WTC11 (cell line): ENCODE data around the gene HCFC1. TPM values are rescaled to one million over a fixed set of nuclear protein-coding genes. Genes with fewer than 3 reads are reported as not detected.

Experiments
- ATAC-seq: fragments of 200-7000 bp; cut with Tn5 transposase; 2 replicates; pipeline ENCODE4 v1.10.0; 2021; ENCODE audit warnings: mild to moderate bottlenecking, moderate library complexity
- CTCF ChIA-PET: fragments of 300-600 bp; sonication (Branson Sonifier 250); formaldehyde crosslinking; loops from one replicate; lab custom pipeline; 2021; ENCODE audit warnings: antibody characterized with exemption; lab: Charles Lee
- POLR2A ChIA-PET: fragments of 350-600 bp; sonication (Branson Sonifier 250); formaldehyde crosslinking; loops from one replicate; lab custom pipeline; 2021; ENCODE audit warnings: antibody characterized with exemption; lab: Charles Lee
- DNase-seq: peaks from one replicate; pipeline ENCODE4 v3.0.0; 2021; ENCODE audit warnings: low spot score
- H3K27ac Mint-ChIP-seq: 2 replicates; pipeline ENCODE4 v1.8.0; 2021; ENCODE audit warnings: mixed read lengths
- H3K27me3 Mint-ChIP-seq: 2 replicates; pipeline ENCODE4 v1.8.0; 2021; ENCODE audit warnings: low read depth, mild to moderate bottlenecking, moderate library complexity, mixed read lengths
- H3K36me3 Mint-ChIP-seq: 2 replicates; pipeline ENCODE4 v1.8.0; 2021; ENCODE audit warnings: mixed read lengths
- H3K4me1 Mint-ChIP-seq: 2 replicates; pipeline ENCODE4 v1.8.0; 2022; ENCODE audit warnings: mixed read lengths
- H3K4me3 Mint-ChIP-seq: 2 replicates; pipeline ENCODE4 v1.8.0; 2021; ENCODE audit warnings: mild to moderate bottlenecking, moderate library complexity, mixed read lengths
- H3K9me3 Mint-ChIP-seq: 2 replicates; pipeline ENCODE4 v1.8.0; 2021; ENCODE audit warnings: mixed read lengths
- AR ChIP-seq: fragments of 250-450 bp; sonication (Bioruptor Pico); IDR thresholded peaks from 2 replicates; pipeline ENCODE4 v1.9.0; 2021; ENCODE audit warnings: mild to moderate bottlenecking
- E2F4 ChIP-seq: sonication (generic); formaldehyde crosslinking; IDR thresholded peaks from 2 replicates; pipeline ENCODE4 v1.8.1; 2022; ENCODE audit warnings: low read depth, mild to moderate bottlenecking, moderate library complexity, missing genetic modification reagents, borderline replicate concordance
- FOXP4 ChIP-seq: sonication (generic); formaldehyde crosslinking; IDR thresholded peaks from 2 replicates; pipeline ENCODE4 v1.8.0; 2022; ENCODE audit warnings: mild to moderate bottlenecking, missing genetic modification reagents
- GABPB1 ChIP-seq: sonication (generic); formaldehyde crosslinking; IDR thresholded peaks from 2 replicates; pipeline ENCODE4 v1.8.1; 2023; ENCODE audit warnings: mild to moderate bottlenecking, missing genetic modification reagents
- MXD4 ChIP-seq: fragments of 250-450 bp; sonication (Bioruptor Pico); IDR thresholded peaks from 2 replicates; pipeline ENCODE4 v1.8.0; 2021; ENCODE audit warnings: mild to moderate bottlenecking, moderate library complexity, borderline replicate concordance
- OVOL2 ChIP-seq: fragments of 250-450 bp; sonication (Bioruptor Pico); IDR thresholded peaks from 2 replicates; pipeline ENCODE4 v1.9.0; 2021; ENCODE audit warnings: mild to moderate bottlenecking, borderline replicate concordance
- RORB ChIP-seq: fragments of 250-450 bp; sonication (Bioruptor Pico); IDR thresholded peaks from 2 replicates; pipeline ENCODE4 v1.9.0; 2021; ENCODE audit warnings: mild to moderate bottlenecking
- TP53 ChIP-seq: sonication (generic); formaldehyde crosslinking; IDR thresholded peaks from 2 replicates; pipeline ENCODE4 v1.8.1; 2023; ENCODE audit warnings: mild to moderate bottlenecking, missing genetic modification reagents
- ZBTB21 ChIP-seq: sonication (generic); formaldehyde crosslinking; IDR thresholded peaks from 2 replicates; pipeline ENCODE4 v1.8.1; 2023; ENCODE audit warnings: mild to moderate bottlenecking, missing genetic modification reagents, borderline replicate concordance
- ZNF396 ChIP-seq: fragments of 250-450 bp; sonication (Bioruptor Pico); IDR thresholded peaks from 2 replicates; pipeline ENCODE4 v1.8.0; 2021; ENCODE audit warnings: mild to moderate bottlenecking, moderate library complexity, borderline replicate concordance
- ZNF671 ChIP-seq: fragments of 250-450 bp; sonication (Bioruptor Pico); IDR thresholded peaks from 2 replicates; pipeline ENCODE4 v1.8.0; 2021; ENCODE audit warnings: mild to moderate bottlenecking
- total RNA-seq: library from RNA; stranded (reverse); gene quantifications from 3 replicates; pipeline ENCODE4 v1.2.3, GENCODE V29; 2021
- TF ChIP-seq, protein P1 (sequence below): sonication (generic); formaldehyde crosslinking; conservative IDR thresholded peaks from 2 replicates; pipeline ENCODE4 v1.8.1; 2023; ENCODE audit warnings: mild to moderate bottlenecking, low read depth, missing genetic modification reagents, moderate library complexity
- TF ChIP-seq, protein P2 (sequence below): sonication (generic); formaldehyde crosslinking; IDR thresholded peaks from 2 replicates; pipeline ENCODE4 v1.8.0; 2023; ENCODE audit warnings: mild to moderate bottlenecking, missing genetic modification reagents
- TF ChIP-seq, protein P3 (sequence below): fragments of 200-600 bp; IDR thresholded peaks from 2 replicates; pipeline ENCODE4 v1.8.0; 2022; ENCODE audit warnings: antibody characterized with exemption

HCFC1 gene
- total RNA-seq, 1 experiment from 2014 or later: 130 TPM

DNA sequence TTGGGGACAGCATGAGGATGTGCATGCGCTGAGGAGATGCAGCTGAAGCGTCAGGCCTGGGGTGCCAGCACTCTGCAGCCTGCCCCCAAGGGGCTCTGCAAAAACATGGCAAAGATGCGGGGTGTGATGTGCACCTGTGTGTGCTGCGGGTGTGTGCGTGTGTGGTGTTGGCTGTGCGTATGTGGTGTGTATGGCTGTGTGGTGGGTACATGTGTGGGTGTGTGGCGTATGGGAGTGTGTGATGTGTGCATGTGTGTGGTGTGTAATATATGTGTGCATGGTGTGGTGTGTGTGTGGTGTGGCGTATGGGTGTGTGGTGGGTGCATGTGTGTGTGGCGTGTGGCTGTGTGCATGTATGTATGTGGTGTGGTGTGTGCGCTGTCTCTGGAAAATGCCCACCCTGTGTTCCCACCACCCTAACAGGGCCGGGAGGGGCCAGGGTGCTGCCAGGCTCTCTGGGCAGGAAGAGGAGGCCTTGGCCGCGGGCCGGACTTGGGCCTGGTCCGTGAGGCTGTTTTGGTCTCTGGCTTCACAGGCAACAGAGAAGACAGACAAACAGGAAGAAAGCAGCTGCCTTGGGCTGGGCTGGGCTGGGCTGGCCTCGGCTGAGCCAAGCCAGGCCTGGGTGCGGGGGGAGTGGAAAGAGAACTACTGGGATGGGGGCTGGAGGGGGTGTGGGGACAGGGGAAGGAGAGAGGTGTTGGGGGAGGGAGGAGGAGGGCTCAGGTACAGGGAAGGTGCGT is 68.2 kb downstream of the HCFC1 start (continued):
- TF ChIP-seq, protein P1, sequence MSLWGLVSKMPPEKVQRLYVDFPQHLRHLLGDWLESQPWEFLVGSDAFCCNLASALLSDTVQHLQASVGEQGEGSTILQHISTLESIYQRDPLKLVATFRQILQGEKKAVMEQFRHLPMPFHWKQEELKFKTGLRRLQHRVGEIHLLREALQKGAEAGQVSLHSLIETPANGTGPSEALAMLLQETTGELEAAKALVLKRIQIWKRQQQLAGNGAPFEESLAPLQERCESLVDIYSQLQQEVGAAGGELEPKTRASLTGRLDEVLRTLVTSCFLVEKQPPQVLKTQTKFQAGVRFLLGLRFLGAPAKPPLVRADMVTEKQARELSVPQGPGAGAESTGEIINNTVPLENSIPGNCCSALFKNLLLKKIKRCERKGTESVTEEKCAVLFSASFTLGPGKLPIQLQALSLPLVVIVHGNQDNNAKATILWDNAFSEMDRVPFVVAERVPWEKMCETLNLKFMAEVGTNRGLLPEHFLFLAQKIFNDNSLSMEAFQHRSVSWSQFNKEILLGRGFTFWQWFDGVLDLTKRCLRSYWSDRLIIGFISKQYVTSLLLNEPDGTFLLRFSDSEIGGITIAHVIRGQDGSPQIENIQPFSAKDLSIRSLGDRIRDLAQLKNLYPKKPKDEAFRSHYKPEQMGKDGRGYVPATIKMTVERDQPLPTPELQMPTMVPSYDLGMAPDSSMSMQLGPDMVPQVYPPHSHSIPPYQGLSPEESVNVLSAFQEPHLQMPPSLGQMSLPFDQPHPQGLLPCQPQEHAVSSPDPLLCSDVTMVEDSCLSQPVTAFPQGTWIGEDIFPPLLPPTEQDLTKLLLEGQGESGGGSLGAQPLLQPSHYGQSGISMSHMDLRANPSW (CRISPR knock-in tag): no peak
- TF ChIP-seq TP53 (CRISPR knock-in tag): no peak
- TF ChIP-seq GABPB1 (CRISPR knock-in tag): no peak
- TF ChIP-seq ZBTB21 (CRISPR knock-in tag): no peak
- no peak for TF ChIP-seq RORB
- TF ChIP-seq, all 79 proteins: peak for 0

DNA sequence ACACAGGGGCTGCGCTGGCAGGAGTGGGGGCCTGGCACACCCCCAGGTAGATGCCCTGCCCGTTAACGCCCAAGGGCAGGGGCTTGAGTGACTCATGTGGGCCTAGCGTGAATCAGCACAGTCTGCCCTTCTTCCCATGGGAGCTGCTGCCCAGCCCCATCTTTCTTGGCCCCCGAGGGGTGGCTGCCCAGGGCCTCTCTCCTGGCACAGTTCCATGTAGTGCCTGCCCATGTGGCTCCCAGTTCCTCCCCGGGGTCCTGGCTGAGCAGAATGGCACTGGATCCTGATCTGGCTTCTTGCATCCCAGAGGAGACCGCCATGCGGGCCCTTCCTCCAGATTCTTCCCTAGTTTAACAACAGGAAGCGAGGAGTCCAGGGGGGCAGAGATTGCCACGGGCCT is 69.2 kb downstream of the HCFC1 start:
- TF ChIP-seq FOXP4 (no peak), MXD4 (CRISPR knock-in tag) (no peak), E2F4 (CRISPR knock-in tag) (no peak), AR (CRISPR knock-in tag) (no peak), ZNF671 (CRISPR knock-in tag) (no peak), OVOL2 (CRISPR knock-in tag) (no peak), ZNF396 (CRISPR knock-in tag) (no peak)
- TF ChIP-seq, protein P2, sequence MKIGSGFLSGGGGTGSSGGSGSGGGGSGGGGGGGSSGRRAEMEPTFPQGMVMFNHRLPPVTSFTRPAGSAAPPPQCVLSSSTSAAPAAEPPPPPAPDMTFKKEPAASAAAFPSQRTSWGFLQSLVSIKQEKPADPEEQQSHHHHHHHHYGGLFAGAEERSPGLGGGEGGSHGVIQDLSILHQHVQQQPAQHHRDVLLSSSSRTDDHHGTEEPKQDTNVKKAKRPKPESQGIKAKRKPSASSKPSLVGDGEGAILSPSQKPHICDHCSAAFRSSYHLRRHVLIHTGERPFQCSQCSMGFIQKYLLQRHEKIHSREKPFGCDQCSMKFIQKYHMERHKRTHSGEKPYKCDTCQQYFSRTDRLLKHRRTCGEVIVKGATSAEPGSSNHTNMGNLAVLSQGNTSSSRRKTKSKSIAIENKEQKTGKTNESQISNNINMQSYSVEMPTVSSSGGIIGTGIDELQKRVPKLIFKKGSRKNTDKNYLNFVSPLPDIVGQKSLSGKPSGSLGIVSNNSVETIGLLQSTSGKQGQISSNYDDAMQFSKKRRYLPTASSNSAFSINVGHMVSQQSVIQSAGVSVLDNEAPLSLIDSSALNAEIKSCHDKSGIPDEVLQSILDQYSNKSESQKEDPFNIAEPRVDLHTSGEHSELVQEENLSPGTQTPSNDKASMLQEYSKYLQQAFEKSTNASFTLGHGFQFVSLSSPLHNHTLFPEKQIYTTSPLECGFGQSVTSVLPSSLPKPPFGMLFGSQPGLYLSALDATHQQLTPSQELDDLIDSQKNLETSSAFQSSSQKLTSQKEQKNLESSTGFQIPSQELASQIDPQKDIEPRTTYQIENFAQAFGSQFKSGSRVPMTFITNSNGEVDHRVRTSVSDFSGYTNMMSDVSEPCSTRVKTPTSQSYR (CRISPR knock-in tag): no peak
- TF ChIP-seq, protein P3, sequence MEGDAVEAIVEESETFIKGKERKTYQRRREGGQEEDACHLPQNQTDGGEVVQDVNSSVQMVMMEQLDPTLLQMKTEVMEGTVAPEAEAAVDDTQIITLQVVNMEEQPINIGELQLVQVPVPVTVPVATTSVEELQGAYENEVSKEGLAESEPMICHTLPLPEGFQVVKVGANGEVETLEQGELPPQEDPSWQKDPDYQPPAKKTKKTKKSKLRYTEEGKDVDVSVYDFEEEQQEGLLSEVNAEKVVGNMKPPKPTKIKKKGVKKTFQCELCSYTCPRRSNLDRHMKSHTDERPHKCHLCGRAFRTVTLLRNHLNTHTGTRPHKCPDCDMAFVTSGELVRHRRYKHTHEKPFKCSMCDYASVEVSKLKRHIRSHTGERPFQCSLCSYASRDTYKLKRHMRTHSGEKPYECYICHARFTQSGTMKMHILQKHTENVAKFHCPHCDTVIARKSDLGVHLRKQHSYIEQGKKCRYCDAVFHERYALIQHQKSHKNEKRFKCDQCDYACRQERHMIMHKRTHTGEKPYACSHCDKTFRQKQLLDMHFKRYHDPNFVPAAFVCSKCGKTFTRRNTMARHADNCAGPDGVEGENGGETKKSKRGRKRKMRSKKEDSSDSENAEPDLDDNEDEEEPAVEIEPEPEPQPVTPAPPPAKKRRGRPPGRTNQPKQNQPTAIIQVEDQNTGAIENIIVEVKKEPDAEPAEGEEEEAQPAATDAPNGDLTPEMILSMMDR: no peak
- ATAC-seq (no peak), DNase-seq (no peak)
- Mint-ChIP-seq H3K4me3 (no peak overlapping the region), H3K27ac (no peak overlapping the region), H3K27me3 (no peaks in the 10 kb centered on the region), H3K36me3 (no peaks in the 10 kb centered on the region), H3K9me3 (no peaks in the 10 kb centered on the region), H3K4me1 (peaks cover 23% of the 10 kb centered on the region)
- ChIA-PET POLR2A (no interaction called here), CTCF (no interaction called here)
